Tibial artery (tissue), 4 donors: ENCODE measurements around the gene LHFPL2.

Experiments
- DNase-seq, 2 donors: peaks; one replicate each; pipeline ENCODE4 v3.0.0-alpha.2; 2019
- H3K27ac ChIP-seq, 2 donors: fragments of 200-600 bp; sonication (generic) in 1 of 2; 1 replicate in 1 of 2; 2 replicates in 1 of 2; pipeline ENCODE4 v1.5.1; 2018 to 2019; ENCODE audit warnings: mild to moderate bottlenecking in 1 of 2
- H3K27me3 ChIP-seq, 2 donors: fragments of 200-600 bp; sonication (generic) in 1 of 2; one replicate each; pipeline versions ENCODE4 v1.5.1 to v1.6.0; 2016 to 2019
- H3K36me3 ChIP-seq, 3 donors: fragments of 200-600 bp; sonication (generic) in 2 of 3; one replicate each; pipeline ENCODE4 v1.5.1; 2016 to 2019; ENCODE audit warnings: mild to moderate bottlenecking in 2 of 3
- H3K4me1 ChIP-seq, 4 donors: fragments of 200-600 bp; sonication (generic) in 2 of 4; 1 replicate in 3 of 4; 2 replicates in 1 of 4; pipeline ENCODE4 v1.5.1; 2016 to 2019
- H3K4me3 ChIP-seq, 2 donors: fragments of 200-600 bp; sonication (generic) in 1 of 2; 1 replicate in 1 of 2; 2 replicates in 1 of 2; pipeline ENCODE4 v1.5.1; 2018 to 2019; ENCODE audit warnings: mild to moderate bottlenecking in 2 of 2
- H3K9me3 ChIP-seq, 3 donors: fragments of 200-600 bp; sonication (generic) in 1 of 3; one replicate each; pipeline ENCODE4 v1.5.1; 2016 to 2019
- intact Hi-C: fragments of 100-400 bp; cut with DNase I; formaldehyde crosslinking; loops from one replicate; pipeline ENCODE4 v1.15.0; 2023; ENCODE audit warnings: low total_unique reads
- TF ChIP-seq, protein P1 (sequence below), 2 experiments: fragments of 200-600 bp in 1 of 2; fragments of 450-650 bp in 1 of 2; IDR thresholded peaks; one replicate each; pipeline ENCODE4 v1.5.1; 2017 to 2019; ENCODE audit warnings: antibody characterized with exemption in 2 of 2, mild to moderate bottlenecking in 1 of 2, moderate library complexity in 1 of 2

LHFPL2 gene

DNA sequence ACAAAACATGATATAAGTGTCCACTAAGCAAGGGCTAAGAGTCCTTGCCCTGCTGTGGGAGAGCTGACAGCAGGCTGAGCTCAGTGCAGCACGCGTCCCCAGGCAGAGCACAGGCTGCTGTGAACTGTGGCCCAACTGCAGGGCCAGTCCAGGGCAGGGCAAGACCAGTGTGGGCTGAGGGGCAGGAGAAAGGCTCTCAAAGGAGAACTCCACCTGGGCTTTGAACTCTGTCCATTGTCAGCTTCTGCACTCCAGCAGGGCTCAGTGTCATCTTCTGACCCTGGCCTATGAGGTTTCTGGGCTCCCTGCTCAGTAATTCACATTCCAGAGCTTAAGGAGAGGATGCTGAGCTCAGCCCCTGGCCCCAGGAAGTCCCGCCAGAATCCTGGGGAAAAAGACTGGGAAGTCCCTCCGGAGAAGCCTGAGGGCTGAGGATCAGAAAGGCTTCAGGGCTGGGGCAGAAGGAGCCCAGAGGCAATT lies 37.4 kb downstream of the LHFPL2 start:
- Histone ChIP-seq H3K9me3 (no peaks in the 10 kb centered on the region), H3K4me1 (peaks cover 0 to 44% (median 32%) of the 10 kb centered on the region in 4 donors), H3K27ac (peak overlapping the region; percentile 60 to 68), H3K4me3 (no peak overlapping the region), H3K36me3 (no peaks in the 10 kb centered on the region), H3K27me3 (no peaks in the 10 kb centered on the region)
- DNase-seq: no peak
- intact Hi-C loops: no loop called here
- TF ChIP-seq, protein P1, sequence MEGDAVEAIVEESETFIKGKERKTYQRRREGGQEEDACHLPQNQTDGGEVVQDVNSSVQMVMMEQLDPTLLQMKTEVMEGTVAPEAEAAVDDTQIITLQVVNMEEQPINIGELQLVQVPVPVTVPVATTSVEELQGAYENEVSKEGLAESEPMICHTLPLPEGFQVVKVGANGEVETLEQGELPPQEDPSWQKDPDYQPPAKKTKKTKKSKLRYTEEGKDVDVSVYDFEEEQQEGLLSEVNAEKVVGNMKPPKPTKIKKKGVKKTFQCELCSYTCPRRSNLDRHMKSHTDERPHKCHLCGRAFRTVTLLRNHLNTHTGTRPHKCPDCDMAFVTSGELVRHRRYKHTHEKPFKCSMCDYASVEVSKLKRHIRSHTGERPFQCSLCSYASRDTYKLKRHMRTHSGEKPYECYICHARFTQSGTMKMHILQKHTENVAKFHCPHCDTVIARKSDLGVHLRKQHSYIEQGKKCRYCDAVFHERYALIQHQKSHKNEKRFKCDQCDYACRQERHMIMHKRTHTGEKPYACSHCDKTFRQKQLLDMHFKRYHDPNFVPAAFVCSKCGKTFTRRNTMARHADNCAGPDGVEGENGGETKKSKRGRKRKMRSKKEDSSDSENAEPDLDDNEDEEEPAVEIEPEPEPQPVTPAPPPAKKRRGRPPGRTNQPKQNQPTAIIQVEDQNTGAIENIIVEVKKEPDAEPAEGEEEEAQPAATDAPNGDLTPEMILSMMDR (IDR thresholded peaks at IDR 0.05): no peak

DNA sequence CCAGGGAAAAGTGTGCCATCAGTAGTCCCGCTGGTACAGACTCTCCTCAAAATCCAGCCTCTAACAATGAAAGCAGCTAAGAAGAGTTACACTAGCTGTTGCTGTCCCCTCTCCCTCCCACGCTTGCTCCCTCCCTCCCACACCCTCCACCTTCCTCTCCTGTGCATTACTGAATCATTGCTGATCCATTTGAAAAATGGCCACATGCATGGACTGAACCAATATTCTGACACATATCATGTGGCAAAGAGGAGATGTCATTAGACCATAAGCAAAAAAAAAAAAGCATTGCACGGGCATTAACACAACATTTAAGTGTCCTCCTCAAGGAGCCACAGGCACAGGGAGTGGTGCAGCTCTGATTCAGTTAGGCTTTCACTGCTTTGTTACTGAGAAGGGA lies 37.9 kb downstream of the LHFPL2 start:
- Histone ChIP-seq H3K4me1 (peaks cover 0 to 47% (median 32%) of the 10 kb centered on the region in 4 donors), H3K4me3 (no peak overlapping the region), H3K27ac (peak overlapping the region; percentile 60 to 68), H3K27me3 (no peaks in the 10 kb centered on the region), H3K36me3 (no peaks in the 10 kb centered on the region), H3K9me3 (no peaks in the 10 kb centered on the region)
- TF ChIP-seq, protein P1 (IDR thresholded peaks at IDR 0.05): no peak
- DNase-seq: no peak
- intact Hi-C loops: no loop called here

DNA sequence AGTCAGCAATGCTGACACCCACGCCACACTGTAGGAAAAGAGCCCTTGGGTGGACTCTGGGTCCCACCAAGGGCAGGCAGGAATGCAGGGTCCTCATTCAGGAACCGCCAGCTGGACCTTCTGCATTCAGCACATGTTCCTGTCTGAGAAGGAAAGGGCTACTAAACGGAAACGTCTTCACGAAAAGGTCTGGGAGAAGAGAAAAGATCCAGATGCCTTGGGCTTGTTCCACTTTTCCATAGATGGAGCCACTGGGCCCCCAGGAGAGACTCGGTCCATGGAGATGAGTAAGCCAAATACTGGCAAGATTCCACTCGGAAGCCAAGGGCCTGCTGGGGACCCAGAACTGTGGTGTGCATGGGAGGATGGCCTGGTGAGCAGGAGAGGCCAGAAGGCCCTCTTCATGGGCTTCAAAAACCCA lies 38.4 kb downstream of the LHFPL2 start:
- Histone ChIP-seq H3K4me3 (no peak overlapping the region), H3K4me1 (peaks cover 0 to 47% (median 32%) of the 10 kb centered on the region in 4 donors), H3K27ac (peak overlapping the region; percentile 60 to 68), H3K36me3 (no peaks in the 10 kb centered on the region), H3K27me3 (no peaks in the 10 kb centered on the region), H3K9me3 (no peaks in the 10 kb centered on the region)
- intact Hi-C loops: no loop called here
- peak in 1 of 2 donors; percentile 71 for DNase-seq
- TF ChIP-seq, protein P1 (IDR thresholded peaks at IDR 0.05): no peak

DNA sequence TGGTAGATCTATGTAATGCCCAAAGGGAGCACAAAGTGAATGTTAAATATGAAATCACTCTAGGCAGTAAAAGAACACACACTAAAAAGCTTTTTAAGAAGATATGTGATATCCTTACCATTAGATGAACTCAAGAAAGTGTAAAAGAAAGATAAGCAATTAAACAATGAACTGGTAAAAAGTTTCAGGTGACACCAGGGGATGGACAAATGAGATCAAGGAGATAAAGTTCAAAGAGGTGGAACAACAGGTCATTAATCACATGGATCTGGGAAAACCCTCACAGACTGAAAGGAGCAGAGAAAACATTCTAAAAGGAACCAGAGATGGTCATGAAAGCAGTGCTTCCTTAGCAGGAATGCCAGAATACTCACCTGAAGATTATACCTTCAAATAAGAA lies 40.7 kb downstream of the LHFPL2 start:
- DNase-seq: no peak
- Histone ChIP-seq H3K36me3 (no peaks in the 10 kb centered on the region), H3K27ac (no peak overlapping the region), H3K4me3 (no peak overlapping the region), H3K4me1 (peaks cover 0 to 46% (median 32%) of the 10 kb centered on the region in 4 donors), H3K27me3 (no peaks in the 10 kb centered on the region), H3K9me3 (no peaks in the 10 kb centered on the region)
- intact Hi-C loops: no loop called here
- TF ChIP-seq, protein P1 (IDR thresholded peaks at IDR 0.05): no peak

DNA sequence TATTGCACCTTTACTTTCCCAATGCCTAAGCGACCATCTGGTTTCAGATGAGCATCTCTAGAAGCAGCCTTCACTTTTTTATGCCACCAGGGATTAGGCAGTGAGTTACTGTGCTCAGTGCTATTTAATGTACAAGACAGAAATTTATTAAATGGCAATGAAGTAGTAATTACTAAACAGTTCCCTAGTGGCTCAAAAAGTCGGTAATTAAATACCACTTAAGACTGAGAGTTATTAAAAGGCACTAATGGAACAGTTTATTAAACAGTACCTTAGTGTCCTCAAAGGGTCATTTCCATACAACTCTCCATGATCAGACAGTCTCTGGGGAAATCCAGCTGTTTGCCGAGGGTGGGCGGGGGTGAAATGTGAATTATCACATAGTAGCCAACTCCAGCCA lies 42.3 kb downstream of the LHFPL2 start:
- DNase-seq: no peak
- Histone ChIP-seq H3K27me3 (no peaks in the 10 kb centered on the region), H3K9me3 (no peaks in the 10 kb centered on the region), H3K4me3 (no peak overlapping the region), H3K4me1 (peaks cover 0 to 38% (median 17%) of the 10 kb centered on the region in 4 donors), H3K36me3 (no peaks in the 10 kb centered on the region), H3K27ac (no peak overlapping the region)
- TF ChIP-seq, protein P1 (IDR thresholded peaks at IDR 0.05): no peak
- intact Hi-C loops: no loop called here

DNA sequence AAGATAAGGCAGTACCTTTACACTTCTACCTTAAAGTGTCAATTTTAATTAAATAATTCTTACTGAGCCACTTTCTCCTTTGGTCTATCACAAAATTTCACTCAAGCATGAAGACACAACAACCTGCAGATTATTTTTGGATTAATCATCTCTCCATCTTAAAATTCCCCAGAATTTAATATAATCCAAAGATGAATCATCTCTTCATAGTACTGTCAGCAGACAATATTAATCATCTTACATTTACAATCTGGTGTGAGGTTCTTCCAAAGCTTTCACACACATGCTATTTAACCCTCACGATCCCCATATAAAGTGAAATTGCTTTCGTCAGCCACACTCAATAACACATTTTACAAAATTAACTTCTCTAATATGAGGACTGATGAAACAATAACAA lies 43.0 kb downstream of the LHFPL2 start:
- Histone ChIP-seq H3K27ac (no peak overlapping the region), H3K27me3 (no peaks in the 10 kb centered on the region), H3K4me1 (peaks cover 0 to 38% (median 15%) of the 10 kb centered on the region in 4 donors), H3K36me3 (no peaks in the 10 kb centered on the region), H3K4me3 (no peak overlapping the region), H3K9me3 (no peaks in the 10 kb centered on the region)
- TF ChIP-seq, protein P1 (IDR thresholded peaks at IDR 0.05): no peak
- intact Hi-C loops: no loop called here
- no peak for DNase-seq
